HG02870 (cell line): ENCODE data around the gene AGER.
"Not testable (repeated sequence)": the region's sequence is repeated elsewhere in the genome, so short reads cannot be mapped to it uniquely, and the experiment has no call there.

ENCODE experiments used
- ATAC-seq: cut with Tn5 transposase; IDR thresholded peaks from one replicate; pipeline ENCODE4 v1.9.1; 2021; ENCODE audit warnings: mild to moderate bottlenecking, moderate library complexity; ENCODE audit not compliant: unreplicated experiment

The AGER gene

GRCh38 chr6:32200711-32201475, 16.8 kb upstream of the AGER start:
- ATAC-seq: no peak

GRCh38 chr6:32198866-32199265, 14.8 kb upstream of the AGER start:
- no peak for ATAC-seq

- no peak for ATAC-seq
Measured at GRCh38 chr6:32198345-32198696, 14.3 kb upstream of the AGER start.

GRCh38 chr6:32196682-32197616, 12.9 kb upstream of the AGER start:
- ATAC-seq: no peak

- ATAC-seq: peak; percentile 71
Measured at GRCh38 chr6:32195902-32196681, 12.0 kb upstream of the AGER start.

GRCh38 chr6:32195652-32195901, 11.5 kb upstream of the AGER start:
- peak; percentile 78 for ATAC-seq

GRCh38 chr6:32194825-32195651, 11.0 kb upstream of the AGER start:
- no peak for ATAC-seq

GRCh38 chr6:32194388-32194787, 10.3 kb upstream of the AGER start:
- no peak for ATAC-seq

- ATAC-seq: not testable (repeated sequence)
Measured at GRCh38 chr6:32193096-32193495, 9.0 kb upstream of the AGER start.

- no peak for ATAC-seq
Measured at GRCh38 chr6:32192608-32193039, 8.6 kb upstream of the AGER start, which contains the start of gene GPSM3. Gene GPSM3, minus strand, starts transcription at chr6:32192643. Its CDS starts 130 bp downstream, at chr6:32192513.

GRCh38 chr6:32191696-32192607, 7.9 kb upstream of the AGER start:
- ATAC-seq: no peak

GRCh38 chr6:32190911-32191677, 7.0 kb upstream of the AGER start:
- no peak for ATAC-seq

- ATAC-seq: peak; percentile 64
Measured at GRCh38 chr6:32190054-32190851, 6.2 kb upstream of the AGER start, which contains the start of gene PBX2. Gene PBX2, minus strand, starts transcription at chr6:32190202. Its CDS starts 287 bp downstream, at chr6:32189915.

- ATAC-seq: no peak
Measured at GRCh38 chr6:32189742-32190053, 5.6 kb upstream of the AGER start.

GRCh38 chr6:32189069-32189741, 5.2 kb upstream of the AGER start:
- ATAC-seq: no peak

GRCh38 chr6:32188381-32189068, 4.5 kb upstream of the AGER start:
- ATAC-seq: no peak
